ENCODE results near the gene ERC2.

GRCh38 chr3:56157693-56158362, 310.4 kb downstream of the ERC2 start:
- TF ChIP-seq CTCF (IDR thresholded peaks at IDR 0.05; ENCODE audit: low read length) (no peak), EZH2 (IDR thresholded peaks at IDR 0.05; ENCODE audit: borderline replicate concordance, low read length) (no peak)
